DMS53 (cell line): ENCODE data around the gene MPO.

Source experiments
- DNase-seq: peaks from one replicate; lab custom pipeline; 2025; lab: John Stamatoyannopoulos, UW

MPO gene

DNA sequence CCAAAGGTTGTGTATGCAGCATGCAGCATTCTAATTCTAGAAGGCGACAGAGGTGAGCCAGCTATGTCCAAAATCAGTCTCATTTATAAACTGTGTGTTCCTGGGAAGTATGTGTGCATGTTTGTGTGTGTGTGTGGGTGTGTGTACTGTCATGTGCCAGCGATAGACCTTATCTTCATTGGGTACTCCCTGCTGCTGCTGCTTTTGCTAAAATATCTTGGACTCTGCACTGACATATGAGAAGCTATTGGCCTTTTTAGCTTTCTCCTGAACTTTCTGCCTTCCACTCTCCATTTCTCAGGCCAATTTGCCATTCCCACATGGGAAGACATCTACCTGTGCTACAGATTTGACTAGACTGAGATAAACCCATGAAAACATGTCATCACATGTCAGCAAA is 44.3 kb downstream of the MPO start:
- DNase-seq: no peak

DNA sequence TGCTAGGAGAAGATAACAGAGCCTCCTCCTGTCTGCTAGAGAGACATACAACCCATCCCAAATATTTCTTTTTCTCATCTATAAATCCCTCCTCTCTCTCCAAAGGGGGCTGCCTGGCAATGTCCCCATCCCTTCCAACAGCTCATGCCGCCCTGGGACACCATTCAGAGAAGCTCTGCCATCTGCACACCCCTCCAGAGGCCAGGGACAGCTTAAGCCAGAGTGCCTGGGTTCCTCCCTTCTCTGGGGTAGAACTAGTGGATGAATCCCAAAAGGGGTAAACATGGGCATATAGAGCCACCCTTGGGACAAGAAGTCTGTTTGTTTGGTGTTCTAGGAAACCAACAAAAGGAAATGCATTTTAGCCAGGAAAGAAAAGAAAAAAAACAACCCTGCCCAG is 44.9 kb downstream of the MPO start:
- DNase-seq: no peak

DNA sequence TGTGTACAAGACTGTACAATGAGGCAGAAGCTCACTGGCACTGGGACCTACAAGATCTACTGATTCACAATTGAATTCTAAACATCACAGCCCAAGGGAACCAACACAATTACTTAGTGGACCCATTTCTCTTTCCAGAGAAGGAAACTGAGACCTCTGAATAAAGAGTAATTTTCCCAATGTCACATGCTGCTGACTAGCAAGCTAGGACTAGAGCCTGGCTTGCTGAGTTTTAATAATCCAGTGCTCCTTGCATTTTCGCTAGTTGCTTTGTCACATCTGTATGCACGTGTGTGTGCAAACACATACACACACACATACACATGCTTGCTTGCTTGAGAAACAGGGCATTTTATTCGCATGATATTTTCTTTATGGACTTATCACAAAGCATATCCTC is 46.2 kb downstream of the MPO start:
- DNase-seq: no peak

DNA sequence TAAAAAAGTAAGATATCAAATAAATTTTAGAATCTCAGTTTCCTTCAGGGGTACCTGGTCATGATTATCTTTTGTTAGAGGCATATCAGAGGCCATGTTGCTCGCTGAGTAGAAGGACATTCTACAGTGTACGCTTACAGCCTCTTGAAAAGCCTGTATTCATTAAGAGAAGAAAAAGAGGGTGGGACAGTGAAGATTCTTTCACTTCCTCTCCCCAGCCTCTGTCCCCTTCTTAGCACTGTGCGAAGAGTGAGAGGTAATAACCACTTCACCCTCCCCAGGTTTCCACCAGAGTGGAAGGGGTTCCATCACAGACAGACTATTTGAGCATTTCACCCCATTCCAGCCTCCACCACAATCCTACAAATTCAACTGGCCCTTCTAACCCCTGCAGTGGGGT is 47.2 kb downstream of the MPO start:
- DNase-seq: no peak

DNA sequence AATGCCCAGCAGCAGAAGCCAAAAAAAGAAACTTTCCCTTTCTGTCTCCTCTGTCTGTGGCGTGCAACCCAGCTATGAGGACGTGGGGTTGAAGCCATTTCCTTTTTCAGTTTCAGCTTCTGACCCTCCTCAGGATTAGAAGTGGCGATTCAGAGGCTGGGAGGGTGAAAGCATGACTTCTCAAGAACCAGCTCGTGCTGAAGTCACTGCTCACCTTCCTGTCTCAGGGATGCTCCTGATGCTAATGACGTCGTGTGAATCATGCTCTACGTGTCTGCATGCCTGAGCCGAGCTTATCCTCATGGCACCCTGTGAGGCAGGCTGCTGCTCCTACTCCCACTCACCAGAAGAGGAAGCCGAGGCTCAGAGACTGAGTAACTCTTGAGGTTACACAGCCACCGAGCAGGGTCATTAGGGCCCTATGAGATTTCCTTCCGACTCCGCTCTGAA is 48.0 kb downstream of the MPO start:
- no peak for DNase-seq

DNA sequence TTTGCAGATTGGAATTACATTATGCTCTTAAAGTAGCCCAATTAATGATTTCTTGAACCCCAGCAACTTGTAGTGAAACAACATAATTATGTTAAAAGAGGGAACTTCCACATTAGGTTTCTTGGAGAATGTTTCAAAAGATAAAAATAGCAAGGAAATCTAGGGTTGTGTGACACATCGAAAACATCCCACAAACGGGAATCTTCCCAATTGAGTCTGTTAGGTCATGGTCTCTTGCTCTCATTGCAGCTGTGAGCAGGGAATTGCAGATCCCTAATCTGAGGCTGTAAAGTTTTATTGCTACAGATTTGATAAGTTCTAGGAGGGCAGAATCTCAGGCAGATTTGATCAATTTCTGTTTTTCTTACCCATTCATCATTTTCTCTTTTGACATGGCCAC is 49.1 kb downstream of the MPO start:
- DNase-seq: no peak

DNA sequence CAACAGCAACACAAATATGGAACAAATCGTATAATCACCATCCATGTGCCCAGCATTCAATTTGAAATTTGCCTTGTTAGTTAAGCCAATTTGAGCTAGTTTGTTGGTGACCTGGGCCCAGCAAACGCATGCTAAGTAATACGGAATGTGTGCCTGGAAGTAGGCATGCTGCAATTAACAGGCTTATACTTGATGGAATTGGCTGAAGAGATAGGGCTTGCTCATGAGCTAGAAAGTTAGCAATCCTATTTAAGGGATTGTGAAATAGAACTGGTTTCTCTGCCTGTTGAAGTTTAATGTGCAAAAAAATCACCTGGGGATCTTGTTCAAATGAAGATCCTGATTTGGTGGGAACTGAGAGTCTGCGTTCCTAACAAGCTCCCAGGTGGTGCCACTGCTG is 50.9 kb downstream of the MPO start:
- no peak for DNase-seq

DNA sequence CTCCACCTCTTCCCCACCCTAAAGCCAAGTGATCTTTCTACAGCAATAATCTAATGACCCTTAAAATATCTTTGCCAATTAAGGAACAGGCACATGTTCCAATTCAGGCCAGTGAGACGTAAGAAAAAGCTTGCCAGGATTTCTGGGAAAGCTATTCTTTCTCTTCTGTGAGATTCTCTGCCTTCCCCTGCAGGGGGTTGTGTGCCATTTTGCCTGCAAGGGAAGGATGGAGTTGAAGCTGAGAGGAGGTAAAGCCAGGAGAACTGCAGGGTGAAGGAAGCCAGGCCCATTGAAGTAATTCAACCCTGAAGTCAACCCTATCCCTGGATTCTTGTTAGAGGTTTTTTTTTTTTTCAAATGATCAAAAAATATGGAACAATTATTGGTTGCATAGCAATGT is 51.4 kb downstream of the MPO start:
- DNase-seq: no peak

DNA sequence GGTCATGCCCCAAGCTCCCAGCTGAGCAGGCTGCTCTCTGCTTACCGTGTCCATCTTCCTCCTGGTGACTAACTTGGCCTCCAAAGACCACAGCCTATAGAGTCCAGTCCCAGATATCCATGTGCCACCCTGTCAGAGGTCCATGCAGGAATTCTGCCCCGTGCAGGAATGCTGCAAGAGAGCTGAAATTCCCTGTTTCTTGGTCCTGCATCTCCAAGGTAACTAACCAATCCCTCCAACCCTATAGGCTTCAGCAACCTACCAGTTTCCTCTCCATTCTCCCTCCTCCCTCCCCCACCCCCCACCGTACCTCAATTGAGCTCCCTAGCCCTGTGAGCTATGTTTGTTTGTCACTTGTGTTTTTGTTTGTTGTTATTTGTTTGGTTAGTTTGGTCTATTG is 52.1 kb downstream of the MPO start:
- no peak for DNase-seq

DNA sequence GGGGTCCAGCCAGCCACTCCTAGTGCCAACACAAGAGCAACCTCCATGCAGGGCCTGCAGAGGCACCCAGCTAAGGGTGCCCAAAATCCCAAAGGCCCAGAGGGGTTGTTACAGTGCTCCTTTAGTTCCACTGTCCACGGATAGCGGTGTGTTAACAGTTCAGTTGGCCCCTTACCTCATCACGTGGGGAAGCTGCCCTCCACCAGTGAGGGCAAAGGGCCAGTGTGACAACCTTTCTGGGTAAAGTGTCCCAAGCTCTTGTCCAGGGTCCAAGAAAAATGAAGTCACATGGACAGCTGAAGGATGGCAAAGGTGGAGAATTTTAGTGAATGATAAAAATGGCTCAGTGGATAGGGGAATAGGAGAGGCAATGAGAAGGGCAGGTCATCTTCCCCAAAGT is 53.0 kb downstream of the MPO start:
- DNase-seq: no peak

DNA sequence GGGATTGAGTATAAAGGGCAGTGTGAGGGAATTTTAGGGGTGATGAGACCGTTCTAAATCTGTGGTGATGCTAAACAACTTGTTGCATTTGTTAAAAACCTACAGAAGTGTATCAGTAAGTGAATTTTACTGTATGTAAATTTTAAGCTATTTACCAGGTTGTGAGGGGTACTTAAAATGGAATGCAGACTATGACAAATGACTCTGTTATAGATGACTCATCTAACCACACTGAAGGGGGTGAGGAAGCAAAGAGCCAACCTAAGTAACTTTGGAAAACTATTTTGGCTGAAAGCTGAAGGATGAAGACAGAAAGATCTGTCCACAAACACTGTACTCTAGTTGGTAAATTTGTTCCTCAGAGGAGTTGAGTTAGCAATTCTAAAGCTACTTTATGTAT is 56.4 kb downstream of the MPO start:
- peak; percentile 33 for DNase-seq
